Osteoblast (primary cell): ENCODE measurements around the gene PLEKHG4B. TPM values are rescaled to one million over a fixed set of nuclear protein-coding genes. Genes with fewer than 3 reads are reported as not detected.

Experiments used
- DNase-seq: peaks from one replicate; pipeline ENCODE4 v3.0.0; 2011; ENCODE audit warnings: low spot score, mixed read lengths; ENCODE audit not compliant: insufficient read length; ENCODE audit errors: missing footprints
- H2AFZ ChIP-seq: 2 replicates; pipeline ENCODE4 v1.6.0; 2011; ENCODE audit warnings: mild to moderate bottlenecking, low read length
- H3K27ac ChIP-seq: 2 replicates; pipeline ENCODE4 v1.5.1; 2011; ENCODE audit warnings: mild to moderate bottlenecking, low read depth, low read length, moderate library complexity
- H3K27me3 ChIP-seq: 2 replicates; pipeline ENCODE4 v1.6.0; 2012; ENCODE audit warnings: mild to moderate bottlenecking, control low read depth, inconsistent platforms, low read length, moderate library complexity; ENCODE audit not compliant: insufficient read depth
- H3K36me3 ChIP-seq: 2 replicates; pipeline ENCODE4 v1.5.1; 2011; ENCODE audit warnings: mild to moderate bottlenecking, low read length, control low read depth, moderate library complexity; ENCODE audit not compliant: insufficient read depth
- H3K4me1 ChIP-seq: 2 replicates; pipeline ENCODE4 v1.5.1; 2011; ENCODE audit warnings: mild to moderate bottlenecking, low read length, control low read depth, moderate library complexity; ENCODE audit not compliant: insufficient read depth
- H3K4me2 ChIP-seq: 2 replicates; pipeline ENCODE4 v1.6.0; 2011; ENCODE audit warnings: mild to moderate bottlenecking, low read length; ENCODE audit not compliant: insufficient read depth
- H3K4me3 ChIP-seq: fragments of 200-600 bp; sonication (generic); 3 replicates; pipeline ENCODE4 v1.5.1; 2012; ENCODE audit warnings: mild to moderate bottlenecking, low read length, inconsistent platforms; ENCODE audit not compliant: insufficient read depth
- H3K79me2 ChIP-seq: 2 replicates; pipeline ENCODE4 v1.6.0; 2012; ENCODE audit warnings: mild to moderate bottlenecking, low read length, control low read depth, inconsistent platforms; ENCODE audit not compliant: insufficient read depth
- H3K9me3 ChIP-seq: 2 replicates; pipeline ENCODE4 v1.5.1; 2011; ENCODE audit warnings: low read depth, low read length, control low read depth
- H4K20me1 ChIP-seq: 2 replicates; pipeline ENCODE4 v1.6.0; 2012; ENCODE audit warnings: mild to moderate bottlenecking, low read length, control low read depth; ENCODE audit not compliant: insufficient read depth
- total RNA-seq: library from RNA; depleted of rRNA; stranded (reverse); fragments of >200 nt; gene quantifications from 2 replicates; pipeline ENCODE4 v1.2.3, GENCODE V29; 2012
- TF ChIP-seq, protein P1 (sequence below): IDR thresholded peaks from 2 replicates; pipeline ENCODE4 v1.5.1; 2011; ENCODE audit warnings: mild to moderate bottlenecking, low read depth, low read length, moderate library complexity; ENCODE audit errors: extremely low read depth

The PLEKHG4B gene
- total RNA-seq, 1 donor: 0.36 TPM

DNA sequence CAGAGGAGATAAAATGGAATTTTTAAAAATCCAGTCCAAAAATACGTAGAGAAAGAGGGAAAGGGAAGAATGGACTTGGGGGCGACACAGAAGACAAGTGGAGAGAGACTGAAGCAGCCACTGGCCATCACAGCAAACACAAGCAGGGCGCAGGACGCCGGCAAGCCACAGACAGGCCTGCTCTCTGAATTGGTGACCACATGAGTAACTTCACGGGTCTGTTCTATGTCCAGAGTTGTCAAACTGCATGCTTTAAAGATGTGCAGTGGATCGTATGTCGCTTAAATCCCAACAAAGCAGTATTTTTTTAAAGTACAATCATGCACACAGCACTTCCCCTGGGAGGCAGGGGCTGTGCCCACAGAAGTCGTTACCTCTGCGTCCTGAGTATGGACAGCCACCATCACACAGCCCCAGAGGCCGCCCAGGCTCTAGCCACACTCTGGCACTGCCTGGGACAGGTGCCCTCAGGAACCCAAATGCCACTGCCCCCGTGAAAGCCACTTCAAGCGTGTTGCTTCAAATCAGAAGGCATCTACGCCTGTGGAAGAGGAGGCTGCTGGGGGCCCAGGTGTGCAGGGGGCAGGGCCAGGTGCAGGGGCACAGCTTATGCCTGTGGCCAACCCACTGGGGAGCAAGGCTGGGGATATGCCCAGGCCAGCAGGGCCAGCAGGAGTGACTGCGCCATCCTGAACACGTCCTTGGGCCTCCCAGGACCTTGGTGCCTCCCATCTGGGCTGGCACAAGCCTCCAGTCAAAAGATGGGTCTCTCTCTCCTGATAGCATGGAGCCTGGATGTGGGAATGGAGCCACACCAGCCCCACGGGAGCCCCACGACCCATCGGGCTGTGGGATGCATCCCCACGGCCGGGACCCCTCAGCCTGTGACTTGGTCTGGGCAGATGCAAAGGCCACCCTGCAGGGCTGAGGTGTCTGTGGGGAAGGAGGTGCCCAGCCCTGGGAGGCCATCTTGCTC is 93.4 kb downstream of the PLEKHG4B start:
- H4K20me1 ChIP-seq: no peaks in the 10 kb centered on the region
- H3K9me3 ChIP-seq: no peaks in the 10 kb centered on the region
- TF ChIP-seq, protein P1, sequence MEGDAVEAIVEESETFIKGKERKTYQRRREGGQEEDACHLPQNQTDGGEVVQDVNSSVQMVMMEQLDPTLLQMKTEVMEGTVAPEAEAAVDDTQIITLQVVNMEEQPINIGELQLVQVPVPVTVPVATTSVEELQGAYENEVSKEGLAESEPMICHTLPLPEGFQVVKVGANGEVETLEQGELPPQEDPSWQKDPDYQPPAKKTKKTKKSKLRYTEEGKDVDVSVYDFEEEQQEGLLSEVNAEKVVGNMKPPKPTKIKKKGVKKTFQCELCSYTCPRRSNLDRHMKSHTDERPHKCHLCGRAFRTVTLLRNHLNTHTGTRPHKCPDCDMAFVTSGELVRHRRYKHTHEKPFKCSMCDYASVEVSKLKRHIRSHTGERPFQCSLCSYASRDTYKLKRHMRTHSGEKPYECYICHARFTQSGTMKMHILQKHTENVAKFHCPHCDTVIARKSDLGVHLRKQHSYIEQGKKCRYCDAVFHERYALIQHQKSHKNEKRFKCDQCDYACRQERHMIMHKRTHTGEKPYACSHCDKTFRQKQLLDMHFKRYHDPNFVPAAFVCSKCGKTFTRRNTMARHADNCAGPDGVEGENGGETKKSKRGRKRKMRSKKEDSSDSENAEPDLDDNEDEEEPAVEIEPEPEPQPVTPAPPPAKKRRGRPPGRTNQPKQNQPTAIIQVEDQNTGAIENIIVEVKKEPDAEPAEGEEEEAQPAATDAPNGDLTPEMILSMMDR: no peak
- H2AFZ ChIP-seq: no peak overlapping the region
- no peak overlapping the region for H3K4me3 ChIP-seq
- H3K27me3 ChIP-seq: peaks cover 23% of the 10 kb centered on the region
- H3K79me2 ChIP-seq: no peaks in the 10 kb centered on the region
- DNase-seq: peak; percentile 75
- H3K4me2 ChIP-seq: no peak overlapping the region
- H3K36me3 ChIP-seq: no peaks in the 10 kb centered on the region
- H3K4me1 ChIP-seq: peaks cover 4% of the 10 kb centered on the region
- H3K27ac ChIP-seq: no peak overlapping the region

DNA sequence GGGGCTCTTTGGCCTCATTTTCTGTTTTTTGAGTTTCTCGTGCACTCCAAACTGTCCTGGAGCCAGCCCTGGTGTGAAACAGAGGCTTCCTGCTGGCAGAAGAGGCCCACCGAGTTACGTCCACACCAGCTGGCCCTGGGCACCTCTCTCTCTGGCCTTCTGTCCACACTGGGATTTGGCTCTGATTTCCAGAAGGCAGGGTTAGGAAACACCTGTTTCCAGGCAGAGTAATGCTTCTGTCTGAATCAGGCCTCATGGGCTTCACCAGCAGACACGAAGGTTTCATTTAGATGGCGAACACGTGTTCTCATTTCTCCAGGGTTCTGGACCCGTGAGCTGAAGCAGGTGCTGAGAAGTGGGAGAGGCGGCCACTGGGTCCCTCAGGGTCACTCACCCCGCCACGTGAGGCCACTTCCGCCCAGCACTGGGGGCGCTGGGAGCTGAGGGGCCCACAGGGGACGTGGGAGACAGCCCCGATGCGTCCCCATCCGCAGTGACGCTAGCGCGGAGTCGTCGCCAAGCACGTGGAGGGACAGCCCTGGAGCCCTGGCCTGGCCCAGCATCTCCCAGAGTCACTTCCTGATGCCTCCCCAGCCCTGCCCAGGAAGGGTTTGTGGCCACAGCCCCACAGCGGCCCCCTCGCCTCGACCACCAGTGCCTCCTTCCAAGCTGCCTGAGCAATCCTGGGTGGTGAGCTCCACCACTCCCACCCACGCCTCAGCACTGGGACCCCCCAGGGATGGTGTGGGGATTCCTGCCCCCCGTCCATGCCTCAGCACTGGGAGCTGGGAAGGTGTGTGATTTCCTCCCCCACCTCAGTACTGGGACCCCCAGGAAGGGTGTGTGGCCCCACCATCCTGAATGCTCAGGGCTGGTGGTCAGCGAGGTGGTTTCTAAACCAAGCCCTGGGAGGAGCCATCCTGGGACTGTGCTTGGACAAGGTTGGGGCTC is 94.4 kb downstream of the PLEKHG4B start:
- peak; percentile 83 for DNase-seq
- H3K4me1 ChIP-seq: peaks cover 4% of the 10 kb centered on the region
- H2AFZ ChIP-seq: no peak overlapping the region
- no peaks in the 10 kb centered on the region for H3K9me3 ChIP-seq
- H3K4me2 ChIP-seq: no peak overlapping the region
- peaks cover 24% of the 10 kb centered on the region for H3K27me3 ChIP-seq
- H3K4me3 ChIP-seq: no peak overlapping the region
- TF ChIP-seq, protein P1: no peak
- H4K20me1 ChIP-seq: peaks cover 4% of the 10 kb centered on the region
- H3K79me2 ChIP-seq: no peaks in the 10 kb centered on the region
- no peak overlapping the region for H3K27ac ChIP-seq
- H3K36me3 ChIP-seq: no peaks in the 10 kb centered on the region

DNA sequence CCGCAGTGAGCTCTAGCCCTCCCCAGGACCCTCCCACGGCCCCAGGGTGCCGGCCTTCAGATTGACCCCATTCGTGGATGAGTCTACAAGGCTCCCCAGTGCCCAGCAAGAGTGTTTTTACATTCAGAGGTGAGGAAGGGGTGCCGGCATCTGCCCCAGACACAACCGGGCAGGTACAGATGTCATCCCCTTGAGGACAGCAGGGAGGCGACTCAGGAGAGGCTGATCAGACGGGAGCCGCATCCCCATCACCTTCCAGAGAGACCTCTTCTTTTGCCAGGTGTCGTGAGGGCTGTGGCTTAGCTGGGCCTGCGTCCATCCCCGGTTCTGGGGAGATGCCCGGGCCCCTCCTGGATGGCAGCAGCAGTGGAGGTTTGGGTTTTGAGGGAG is 95.1 kb downstream of the PLEKHG4B start:
- peaks cover 31% of the 10 kb centered on the region for H3K27me3 ChIP-seq
- no peak overlapping the region for H3K27ac ChIP-seq
- peaks cover 4% of the 10 kb centered on the region for H4K20me1 ChIP-seq
- peak; percentile 44 for DNase-seq
- no peak overlapping the region for H3K4me2 ChIP-seq
- no peaks in the 10 kb centered on the region for H3K9me3 ChIP-seq
- no peaks in the 10 kb centered on the region for H3K36me3 ChIP-seq
- no peak overlapping the region for H3K4me3 ChIP-seq
- H2AFZ ChIP-seq: no peak overlapping the region
- TF ChIP-seq, protein P1: no peak
- peaks cover 4% of the 10 kb centered on the region for H3K4me1 ChIP-seq
- no peaks in the 10 kb centered on the region for H3K79me2 ChIP-seq
